ENCODE results near the gene CSNK1G3. TPM values are rescaled to one million over a fixed set of nuclear protein-coding genes. Genes with fewer than 3 reads are reported as not detected.
A peak's percentile ranks its signal among the peaks of the same experiment; 100 is the strongest.

CSNK1G3 gene
- total and polyA plus RNA-seq, 2 donors (not counting 1 experiment from before 2014, with no cell fraction given), result 31.9 to 57.0 TPM

DNA sequence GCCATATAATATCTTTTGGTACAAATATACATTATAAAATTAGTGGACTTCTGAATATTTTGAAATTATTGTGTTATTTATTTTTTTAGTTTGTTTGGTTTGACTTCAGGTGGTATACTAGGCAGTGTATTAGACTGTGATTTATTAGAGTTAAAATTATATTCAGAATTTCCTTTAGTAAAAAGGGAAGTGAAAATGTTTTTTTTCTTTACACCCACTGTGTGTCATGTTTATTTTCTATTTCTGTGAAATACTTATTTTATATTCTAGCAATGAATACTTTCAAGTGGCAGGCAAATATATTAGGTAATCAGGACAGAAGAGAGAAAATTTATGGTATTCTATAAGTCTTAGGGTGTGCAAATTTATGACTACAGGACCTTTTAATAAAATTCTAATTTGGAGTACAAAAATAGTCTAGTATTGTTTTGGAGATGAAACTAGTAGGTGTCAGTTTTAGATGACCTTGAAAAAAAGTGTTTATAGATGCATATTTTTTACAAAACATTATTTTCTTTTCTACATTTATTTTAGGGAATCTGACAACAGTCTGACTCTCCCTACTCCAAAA is 8.8 kb downstream of the CSNK1G3 start:
- Histone ChIP-seq H3K9ac (ENCODE audit: insufficient read depth, low read length) (no peak overlapping the region), H2AFZ (ENCODE audit: low read length) (no peak overlapping the region), H4K20me1 (ENCODE audit: control insufficient read depth, extremely low read depth, insufficient read depth, low read length) (no peaks in the 10 kb centered on the region), H3K36me3 (ENCODE audit: control insufficient read depth, insufficient read depth, low read length) (no peaks in the 10 kb centered on the region), H3K27ac (ENCODE audit: insufficient read depth, low read length) (no peak overlapping the region), H3K4me3 (replicated peaks in 1 of 4; ENCODE audit: control extremely low read depth in 1 of 4, insufficient read depth in 1 of 4, low read depth in 3 of 4, low read length in 4 of 4) (no peak overlapping the region), H3K4me2 (ENCODE audit: extremely low read depth, insufficient read depth, low read length) (no peak overlapping the region), H3K79me2 (ENCODE audit: control insufficient read depth, insufficient read depth, low read length) (peaks cover 71% of the 10 kb centered on the region), H3K9me3 (ENCODE audit: control insufficient read depth, insufficient read depth, low read depth, low read length) (no peaks in the 10 kb centered on the region), H3K4me1 (ENCODE audit: control insufficient read depth, extremely low read depth, insufficient read depth, low read length) (no peaks in the 10 kb centered on the region), H3K27me3 (ENCODE audit: control insufficient read depth, insufficient read depth, low read length) (no peaks in the 10 kb centered on the region)
- DNase-seq (ENCODE audit: low read depth in 2 of 2), result no peak
- TF ChIP-seq, protein P1, sequence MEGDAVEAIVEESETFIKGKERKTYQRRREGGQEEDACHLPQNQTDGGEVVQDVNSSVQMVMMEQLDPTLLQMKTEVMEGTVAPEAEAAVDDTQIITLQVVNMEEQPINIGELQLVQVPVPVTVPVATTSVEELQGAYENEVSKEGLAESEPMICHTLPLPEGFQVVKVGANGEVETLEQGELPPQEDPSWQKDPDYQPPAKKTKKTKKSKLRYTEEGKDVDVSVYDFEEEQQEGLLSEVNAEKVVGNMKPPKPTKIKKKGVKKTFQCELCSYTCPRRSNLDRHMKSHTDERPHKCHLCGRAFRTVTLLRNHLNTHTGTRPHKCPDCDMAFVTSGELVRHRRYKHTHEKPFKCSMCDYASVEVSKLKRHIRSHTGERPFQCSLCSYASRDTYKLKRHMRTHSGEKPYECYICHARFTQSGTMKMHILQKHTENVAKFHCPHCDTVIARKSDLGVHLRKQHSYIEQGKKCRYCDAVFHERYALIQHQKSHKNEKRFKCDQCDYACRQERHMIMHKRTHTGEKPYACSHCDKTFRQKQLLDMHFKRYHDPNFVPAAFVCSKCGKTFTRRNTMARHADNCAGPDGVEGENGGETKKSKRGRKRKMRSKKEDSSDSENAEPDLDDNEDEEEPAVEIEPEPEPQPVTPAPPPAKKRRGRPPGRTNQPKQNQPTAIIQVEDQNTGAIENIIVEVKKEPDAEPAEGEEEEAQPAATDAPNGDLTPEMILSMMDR (conservative IDR thresholded peaks at IDR 0.05 in 1 of 2, IDR thresholded peaks at IDR 0.05 in 1 of 2; ENCODE audit: low read depth in 1 of 2, low read length in 2 of 2), result no peak
- TF ChIP-seq EZH2 (IDR thresholded peaks at IDR 0.05; ENCODE audit: low read length, missing control alignments), result no peak

DNA sequence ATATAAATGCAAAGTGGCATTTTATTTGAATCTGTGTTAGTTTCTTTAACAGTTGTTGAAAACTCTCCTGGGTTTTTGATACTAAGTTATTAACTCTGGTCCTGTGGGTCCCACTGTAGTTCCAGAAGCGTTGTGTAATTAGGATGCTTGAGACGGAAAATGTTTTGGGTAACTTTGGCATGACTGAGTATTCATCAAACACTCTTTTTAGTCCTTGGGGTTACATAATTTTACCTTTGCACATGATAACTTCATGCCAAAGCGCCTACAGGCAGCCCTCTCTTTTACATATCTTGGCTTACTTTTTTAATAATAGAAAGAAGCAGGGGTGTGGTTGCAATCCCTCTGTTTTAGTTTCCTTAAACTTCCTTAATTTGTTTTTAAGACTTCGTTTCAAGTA is 12.2 kb downstream of the CSNK1G3 start:
- no peak for DNase-seq (ENCODE audit: low read depth in 2 of 2)
- H3K4me3 ChIP-seq (replicated peaks in 1 of 4; ENCODE audit: control extremely low read depth in 1 of 4, insufficient read depth in 1 of 4, low read depth in 3 of 4, low read length in 4 of 4), result no peak overlapping the region

DNA sequence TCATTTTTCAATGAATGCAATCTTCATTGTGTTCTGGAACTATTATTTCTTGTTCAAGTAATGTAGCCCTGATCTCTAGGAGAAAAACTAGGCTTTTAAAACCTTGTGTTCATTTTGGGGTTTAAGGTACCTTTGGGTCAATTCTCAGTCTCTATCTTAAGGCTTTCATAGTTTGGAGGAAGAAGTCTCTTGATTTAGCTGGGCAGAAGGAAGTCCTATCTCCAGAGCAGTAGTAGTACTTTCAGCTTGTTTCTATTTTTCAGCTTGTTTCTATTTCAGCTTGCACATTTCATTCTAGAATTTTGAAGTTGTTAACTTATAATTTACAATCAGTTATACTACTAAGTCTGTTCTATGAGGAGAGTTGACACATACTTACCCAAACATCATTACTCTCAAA is 15.2 kb downstream of the CSNK1G3 start:
- DNase-seq (ENCODE audit: low read depth in 2 of 2), result no peak
- TF ChIP-seq, protein P1 (conservative IDR thresholded peaks at IDR 0.05 in 1 of 2, IDR thresholded peaks at IDR 0.05 in 1 of 2; ENCODE audit: low read depth in 1 of 2, low read length in 2 of 2), result no peak
- TF ChIP-seq EZH2 (IDR thresholded peaks at IDR 0.05; ENCODE audit: low read length, missing control alignments), result no peak
- Histone ChIP-seq H2AFZ (ENCODE audit: low read length) (no peak overlapping the region), H3K9ac (ENCODE audit: insufficient read depth, low read length) (no peak overlapping the region), H3K36me3 (ENCODE audit: control insufficient read depth, insufficient read depth, low read length) (no peaks in the 10 kb centered on the region), H3K9me3 (ENCODE audit: control insufficient read depth, insufficient read depth, low read depth, low read length) (no peaks in the 10 kb centered on the region), H3K79me2 (ENCODE audit: control insufficient read depth, insufficient read depth, low read length) (peaks cover 40% of the 10 kb centered on the region), H3K4me3 (replicated peaks in 1 of 4; ENCODE audit: control extremely low read depth in 1 of 4, insufficient read depth in 1 of 4, low read depth in 3 of 4, low read length in 4 of 4) (no peak overlapping the region), H3K27ac (ENCODE audit: insufficient read depth, low read length) (no peak overlapping the region), H3K4me2 (ENCODE audit: extremely low read depth, insufficient read depth, low read length) (peak overlapping the region; percentile 18), H3K4me1 (ENCODE audit: control insufficient read depth, extremely low read depth, insufficient read depth, low read length) (no peaks in the 10 kb centered on the region), H3K27me3 (ENCODE audit: control insufficient read depth, insufficient read depth, low read length) (no peaks in the 10 kb centered on the region), H4K20me1 (ENCODE audit: control insufficient read depth, extremely low read depth, insufficient read depth, low read length) (no peaks in the 10 kb centered on the region)

More for the DNA sequence above, 12.2 kb downstream of the CSNK1G3 start:
- Histone ChIP-seq H3K36me3 (ENCODE audit: control insufficient read depth, insufficient read depth, low read length) (no peaks in the 10 kb centered on the region), H3K9me3 (ENCODE audit: control insufficient read depth, insufficient read depth, low read depth, low read length) (no peaks in the 10 kb centered on the region), H4K20me1 (ENCODE audit: control insufficient read depth, extremely low read depth, insufficient read depth, low read length) (no peaks in the 10 kb centered on the region), H3K27me3 (ENCODE audit: control insufficient read depth, insufficient read depth, low read length) (no peaks in the 10 kb centered on the region), H3K9ac (ENCODE audit: insufficient read depth, low read length) (no peak overlapping the region), H3K4me1 (ENCODE audit: control insufficient read depth, extremely low read depth, insufficient read depth, low read length) (no peaks in the 10 kb centered on the region), H3K4me2 (ENCODE audit: extremely low read depth, insufficient read depth, low read length) (no peak overlapping the region), H3K79me2 (ENCODE audit: control insufficient read depth, insufficient read depth, low read length) (peaks cover 53% of the 10 kb centered on the region), H3K27ac (ENCODE audit: insufficient read depth, low read length) (no peak overlapping the region), H2AFZ (ENCODE audit: low read length) (no peak overlapping the region)
- TF ChIP-seq, protein P1 (conservative IDR thresholded peaks at IDR 0.05 in 1 of 2, IDR thresholded peaks at IDR 0.05 in 1 of 2; ENCODE audit: low read depth in 1 of 2, low read length in 2 of 2), result no peak
- TF ChIP-seq EZH2 (IDR thresholded peaks at IDR 0.05; ENCODE audit: low read length, missing control alignments), result no peak

Data from fibroblast of lung (primary cell).